ENCODE results near the gene WAPL. TPM values are rescaled to one million over a fixed set of nuclear protein-coding genes. Genes with fewer than 3 reads are reported as not detected.

The WAPL gene
- total RNA-seq, 1 donor from 2014 or later, result 43.2 TPM

DNA sequence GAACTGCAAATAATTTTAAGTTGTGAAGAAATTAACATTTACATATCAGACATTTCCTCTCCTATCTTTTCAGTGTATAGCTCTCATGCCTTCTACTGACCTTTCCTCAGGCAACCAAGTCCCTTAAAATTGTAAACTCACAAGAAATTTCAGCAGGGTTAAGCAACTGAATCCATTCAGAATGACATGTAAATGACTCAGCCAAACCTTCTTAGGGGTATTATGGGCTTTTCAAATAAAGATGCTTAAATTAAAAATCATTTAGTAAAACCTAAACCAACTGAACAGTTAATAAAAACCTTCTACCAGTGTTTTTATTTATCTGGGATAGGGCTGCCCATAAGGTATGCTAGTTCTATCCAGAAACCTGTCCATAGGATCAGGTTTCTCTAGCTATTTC lies 20.7 kb downstream of the WAPL start:
- H3K4me3 ChIP-seq (ENCODE audit: insufficient read depth, low read depth, low read length), result no peak overlapping the region
- Mint-ChIP-seq H3K27me3 (ENCODE audit: low read depth, unreplicated experiment) (no peaks in the 10 kb centered on the region), H3K4me1 (ENCODE audit: low read depth, unreplicated experiment) (peaks cover 9% of the 10 kb centered on the region), H3K27ac (ENCODE audit: unreplicated experiment) (no peak overlapping the region), H3K36me3 (ENCODE audit: low read depth, unreplicated experiment) (peaks cover 16% of the 10 kb centered on the region), H3K4me3 (ENCODE audit: unreplicated experiment) (no peak overlapping the region), H3K9me3 (ENCODE audit: unreplicated experiment) (no peaks in the 10 kb centered on the region)
- no peaks in the 10 kb centered on the region for H3K4me1 ChIP-seq (ENCODE audit: insufficient read depth, low read length)
- H3K27me3 ChIP-seq (ENCODE audit: insufficient read depth, low read length), result no peaks in the 10 kb centered on the region
- no peak overlapping the region for H3K4me2 ChIP-seq (ENCODE audit: low read length)
- H4K20me1 ChIP-seq (ENCODE audit: insufficient read depth, low read length), result peaks cover 73% of the 10 kb centered on the region
- TF ChIP-seq, protein P1, sequence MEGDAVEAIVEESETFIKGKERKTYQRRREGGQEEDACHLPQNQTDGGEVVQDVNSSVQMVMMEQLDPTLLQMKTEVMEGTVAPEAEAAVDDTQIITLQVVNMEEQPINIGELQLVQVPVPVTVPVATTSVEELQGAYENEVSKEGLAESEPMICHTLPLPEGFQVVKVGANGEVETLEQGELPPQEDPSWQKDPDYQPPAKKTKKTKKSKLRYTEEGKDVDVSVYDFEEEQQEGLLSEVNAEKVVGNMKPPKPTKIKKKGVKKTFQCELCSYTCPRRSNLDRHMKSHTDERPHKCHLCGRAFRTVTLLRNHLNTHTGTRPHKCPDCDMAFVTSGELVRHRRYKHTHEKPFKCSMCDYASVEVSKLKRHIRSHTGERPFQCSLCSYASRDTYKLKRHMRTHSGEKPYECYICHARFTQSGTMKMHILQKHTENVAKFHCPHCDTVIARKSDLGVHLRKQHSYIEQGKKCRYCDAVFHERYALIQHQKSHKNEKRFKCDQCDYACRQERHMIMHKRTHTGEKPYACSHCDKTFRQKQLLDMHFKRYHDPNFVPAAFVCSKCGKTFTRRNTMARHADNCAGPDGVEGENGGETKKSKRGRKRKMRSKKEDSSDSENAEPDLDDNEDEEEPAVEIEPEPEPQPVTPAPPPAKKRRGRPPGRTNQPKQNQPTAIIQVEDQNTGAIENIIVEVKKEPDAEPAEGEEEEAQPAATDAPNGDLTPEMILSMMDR (IDR thresholded peaks at IDR 0.05; ENCODE audit: insufficient read depth, low read depth, low read length), result no peak
- no peak for TF ChIP-seq EZH2 (IDR thresholded peaks at IDR 0.05; ENCODE audit: insufficient read depth, low read length)
- no peak overlapping the region for H2AFZ ChIP-seq (ENCODE audit: low read depth, low read length)
- DNase-seq (ENCODE audit: low read depth), result no peak
- no peak overlapping the region for H3K9ac ChIP-seq (ENCODE audit: low read length)
- no peaks in the 10 kb centered on the region for H3K9me3 ChIP-seq (ENCODE audit: insufficient read depth, low read depth, low read length)
- no peak for FAIRE-seq
- H3K27ac ChIP-seq (ENCODE audit: low read depth, low read length), result no peak overlapping the region
- H3K79me2 ChIP-seq (ENCODE audit: insufficient read depth, low read length), result peaks cover 99% of the 10 kb centered on the region
- peaks cover 32% of the 10 kb centered on the region for H3K36me3 ChIP-seq (ENCODE audit: insufficient read depth, low read length)

DNA sequence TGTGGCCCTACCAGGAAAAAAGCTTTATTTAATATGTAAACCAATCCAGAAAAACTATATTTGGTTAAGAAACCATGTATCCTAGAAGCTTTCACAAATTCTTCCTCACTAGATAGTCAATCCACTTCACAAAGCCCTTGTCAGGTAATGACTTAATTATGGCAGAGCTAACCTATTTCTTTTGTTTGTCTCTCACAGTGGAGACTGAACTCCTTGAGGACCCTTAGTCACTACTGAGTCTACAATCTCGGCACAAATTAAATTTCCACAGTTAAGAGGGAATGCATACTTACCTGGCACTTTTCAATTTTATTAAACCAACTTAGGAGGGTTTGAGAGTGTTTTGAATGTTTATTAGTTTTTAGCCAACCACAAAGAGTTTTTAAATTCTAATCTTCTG lies 23.0 kb downstream of the WAPL start:
- Histone ChIP-seq H3K79me2 (ENCODE audit: insufficient read depth, low read length) (peaks cover 98% of the 10 kb centered on the region), H3K4me2 (ENCODE audit: low read length) (no peak overlapping the region), H2AFZ (ENCODE audit: low read depth, low read length) (no peak overlapping the region), H3K36me3 (ENCODE audit: insufficient read depth, low read length) (peaks cover 34% of the 10 kb centered on the region), H3K27me3 (ENCODE audit: insufficient read depth, low read length) (no peaks in the 10 kb centered on the region), H3K27ac (ENCODE audit: low read depth, low read length) (no peak overlapping the region), H3K9me3 (ENCODE audit: insufficient read depth, low read depth, low read length) (no peaks in the 10 kb centered on the region), H3K4me1 (ENCODE audit: insufficient read depth, low read length) (no peaks in the 10 kb centered on the region), H3K9ac (ENCODE audit: low read length) (no peak overlapping the region), H4K20me1 (ENCODE audit: insufficient read depth, low read length) (peaks cover 70% of the 10 kb centered on the region), H3K4me3 (ENCODE audit: insufficient read depth, low read depth, low read length) (no peak overlapping the region)
- H3K4me3 Mint-ChIP-seq (ENCODE audit: unreplicated experiment), result no peak overlapping the region
- no peaks in the 10 kb centered on the region for H3K27me3 Mint-ChIP-seq (ENCODE audit: low read depth, unreplicated experiment)
- no peaks in the 10 kb centered on the region for H3K9me3 Mint-ChIP-seq (ENCODE audit: unreplicated experiment)
- peaks cover 8% of the 10 kb centered on the region for H3K4me1 Mint-ChIP-seq (ENCODE audit: low read depth, unreplicated experiment)
- TF ChIP-seq, protein P1 (IDR thresholded peaks at IDR 0.05; ENCODE audit: insufficient read depth, low read depth, low read length), result no peak
- TF ChIP-seq EZH2 (IDR thresholded peaks at IDR 0.05; ENCODE audit: insufficient read depth, low read length), result no peak
- no peak for FAIRE-seq
- DNase-seq (ENCODE audit: low read depth), result no peak
- H3K36me3 Mint-ChIP-seq (ENCODE audit: low read depth, unreplicated experiment), result peaks cover 21% of the 10 kb centered on the region
- H3K27ac Mint-ChIP-seq (ENCODE audit: unreplicated experiment), result no peak overlapping the region

DNA sequence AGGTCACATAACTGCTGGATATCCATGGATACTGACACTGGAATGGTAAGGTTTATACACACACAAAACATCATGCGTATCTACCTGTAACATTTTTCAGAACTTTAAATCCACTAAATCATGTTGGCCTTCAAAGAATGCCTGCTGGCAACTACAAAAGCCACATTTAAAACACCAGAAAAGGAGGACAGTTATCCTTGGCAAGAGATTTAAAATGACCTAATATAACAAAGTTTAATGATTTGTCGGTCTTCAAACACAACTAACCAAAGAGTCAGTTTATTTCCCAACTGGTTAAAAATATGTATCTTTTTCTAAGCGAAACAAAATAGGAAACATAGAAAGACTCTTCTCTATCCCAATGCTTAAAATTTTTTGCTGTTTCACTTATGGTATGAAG lies 24.0 kb downstream of the WAPL start:
- H3K36me3 Mint-ChIP-seq (ENCODE audit: low read depth, unreplicated experiment), result peaks cover 14% of the 10 kb centered on the region
- peaks cover 8% of the 10 kb centered on the region for H3K4me1 Mint-ChIP-seq (ENCODE audit: low read depth, unreplicated experiment)
- H3K27ac Mint-ChIP-seq (ENCODE audit: unreplicated experiment), result no peak overlapping the region
- H3K9ac ChIP-seq (ENCODE audit: low read length), result no peak overlapping the region
- peak; percentile 57 for DNase-seq (ENCODE audit: low read depth)
- H3K4me2 ChIP-seq (ENCODE audit: low read length), result no peak overlapping the region
- H3K36me3 ChIP-seq (ENCODE audit: insufficient read depth, low read length), result peaks cover 34% of the 10 kb centered on the region
- no peaks in the 10 kb centered on the region for H3K4me1 ChIP-seq (ENCODE audit: insufficient read depth, low read length)
- H4K20me1 ChIP-seq (ENCODE audit: insufficient read depth, low read length), result peaks cover 63% of the 10 kb centered on the region
- no peaks in the 10 kb centered on the region for H3K9me3 Mint-ChIP-seq (ENCODE audit: unreplicated experiment)
- no peak overlapping the region for H3K4me3 ChIP-seq (ENCODE audit: insufficient read depth, low read depth, low read length)
- no peak overlapping the region for H3K4me3 Mint-ChIP-seq (ENCODE audit: unreplicated experiment)
- H3K9me3 ChIP-seq (ENCODE audit: insufficient read depth, low read depth, low read length), result no peaks in the 10 kb centered on the region
- no peaks in the 10 kb centered on the region for H3K27me3 ChIP-seq (ENCODE audit: insufficient read depth, low read length)
- H3K79me2 ChIP-seq (ENCODE audit: insufficient read depth, low read length), result peaks cover 96% of the 10 kb centered on the region
- no peak overlapping the region for H3K27ac ChIP-seq (ENCODE audit: low read depth, low read length)
- TF ChIP-seq, protein P1 (IDR thresholded peaks at IDR 0.05; ENCODE audit: insufficient read depth, low read depth, low read length), result no peak
- no peak for TF ChIP-seq EZH2 (IDR thresholded peaks at IDR 0.05; ENCODE audit: insufficient read depth, low read length)
- H3K27me3 Mint-ChIP-seq (ENCODE audit: low read depth, unreplicated experiment), result no peaks in the 10 kb centered on the region
- no peak overlapping the region for H2AFZ ChIP-seq (ENCODE audit: low read depth, low read length)
- FAIRE-seq, result no peak
